Heart left ventricle (tissue), 16 donors: ENCODE measurements around the gene PODNL1. TPM values are rescaled to one million over a fixed set of nuclear protein-coding genes. Genes with fewer than 3 reads are reported as not detected.

Source experiments
- ATAC-seq, 4 donors: fragments of 200-7000 bp; cut with Tn5 transposase; one replicate each; pipeline ENCODE4 v1.9.1; 2020 to 2022; ENCODE audit warnings: moderate library complexity in 4 of 4, mild to moderate bottlenecking in 3 of 4, moderate number of reproducible peaks in 1 of 4
- DNase-seq, 5 donors: peaks; one replicate each; pipeline ENCODE4 v3.0.0-alpha.2; 2020
- H3K27ac ChIP-seq, 12 donors: fragments of 200-600 bp; sonication (generic) in 4 of 12; one replicate each; pipeline versions ENCODE4 v1.5.0 to v1.8.0; 2016 to 2022; ENCODE audit warnings: mild to moderate bottlenecking in 2 of 12
- H3K27me3 ChIP-seq, 9 donors: fragments of 200-600 bp; sonication (generic) in 2 of 9; one replicate each; pipeline versions ENCODE4 v1.5.1 to v1.8.0; 2016 to 2022; ENCODE audit warnings: mild to moderate bottlenecking in 3 of 9
- H3K36me3 ChIP-seq, 9 donors: fragments of 200-600 bp; sonication (generic) in 2 of 9; one replicate each; pipeline versions ENCODE4 v1.5.0 to v1.8.0; 2018 to 2022; ENCODE audit warnings: mild to moderate bottlenecking in 2 of 9
- H3K4me1 ChIP-seq, 12 donors: fragments of 200-600 bp; sonication (generic) in 4 of 12; one replicate each; pipeline versions ENCODE4 v1.5.0 to v1.8.0; 2016 to 2022; ENCODE audit warnings: mild to moderate bottlenecking in 3 of 12
- H3K4me3 ChIP-seq, 12 donors: fragments of 200-600 bp; sonication (generic) in 4 of 12; one replicate each; pipeline versions ENCODE4 v1.5.0 to v1.8.0; 2017 to 2022; ENCODE audit warnings: mild to moderate bottlenecking in 9 of 12, moderate library complexity in 4 of 12
- H3K9me3 ChIP-seq, 12 donors: fragments of 200-600 bp; sonication (generic) in 4 of 12; one replicate each; pipeline versions ENCODE4 v1.5.0 to v1.8.0; 2016 to 2022; ENCODE audit warnings: mild to moderate bottlenecking in 1 of 12
- POLR2A ChIP-seq, 2 donors: fragments of 450-650 bp; IDR thresholded peaks; one replicate each; pipeline ENCODE4 v1.6.1; 2017; ENCODE audit warnings: antibody characterized with exemption in 2 of 2, mild to moderate bottlenecking in 2 of 2, moderate library complexity in 2 of 2
- WGBS, 4 donors: extraction: QIAGEN DNeasy Blood & Tissue Kit in 2 of 4; methylation state at CpG; one replicate each; pipeline versions ENCODE4 v1.1.5 to v1.1.7; 2013 to 2018; 5-methylcytosine and 5-hydroxymethylcytosine counted together
- intact Hi-C, 10 donors: fragments of 100-400 bp; cut with DNase I; formaldehyde crosslinking; loops; one replicate each; pipeline versions ENCODE4 v1.11.1 to v1.14.2; 2022
- polyA plus RNA-seq, 2 donors: library from polyadenylated mRNA; stranded (reverse); fragments of 200-250 nt; gene quantifications; one replicate each; pipeline ENCODE4 v1.2.3, GENCODE V29; 2013
- total RNA-seq, 9 donors: library from RNA; depleted of rRNA in 2 of 9; stranded (reverse); fragments of >200 nt in 2 of 9; fragmentation: NEBNext Ultra II Directional in 3 of 9; extraction: Animal tissue kit (Norgen Biotek cat#: 25700) in 3 of 9; gene quantifications; one replicate each; pipeline versions ENCODE4 v1.1.0 to v1.2.4, GENCODE V29; 2016 to 2023
- TF ChIP-seq, protein P1 (sequence below), 12 donors: fragments of 200-600 bp; sonication (generic) in 4 of 12; IDR thresholded peaks; one replicate each; pipeline versions ENCODE4 v1.5.0 to v1.8.0; 2018 to 2022; ENCODE audit warnings: antibody characterized with exemption in 12 of 12, mild to moderate bottlenecking in 5 of 12
- donor health status: ischemic (EF 13 %, LVEDD 7.1; RV severe dilation, severe dysfunction).
- donor health status: healthy with polysubstance abuse.
- donor health status: DM: no; HTN: yes; CAD: no.
- donor health status: DM: no; HTN: no; CAD: no.
- donor health status: ischemic (EF 25% LVEDD 6.9; RV normal size, moderate dysfunction).
- donor health status: ischemic (EF 25% LVEDD 5.7; RV mildly dilated, moderate dysfunction).
- donor health status: healthy.
- donor health status: DM: yes; HTN: yes; CAD: no.
- donor health status: ischemic (EF 35%, LVEDD 5.7; RV mildly dilated, moderate dysfunction).
- donor health status: nonischemic (EF 11% LVEDD 7.7; RV severe dilation, severe dysfunction).
- donor health status: DM: yes; HTN: yes; CAD: no.
- donor health status: PGD.
- donor health status: ischemic (EF 29% LVEDD 5.4; RV normal size, mild dysfunction).
- donor health status: nonischemic (EF 23%, LVEDD 6.1; RV moderate dilation, normal function).

PODNL1 gene
- total and polyA plus RNA-seq, 11 donors, result 0.36 to 6.3 (median 1.6) TPM; not detected in 1

DNA sequence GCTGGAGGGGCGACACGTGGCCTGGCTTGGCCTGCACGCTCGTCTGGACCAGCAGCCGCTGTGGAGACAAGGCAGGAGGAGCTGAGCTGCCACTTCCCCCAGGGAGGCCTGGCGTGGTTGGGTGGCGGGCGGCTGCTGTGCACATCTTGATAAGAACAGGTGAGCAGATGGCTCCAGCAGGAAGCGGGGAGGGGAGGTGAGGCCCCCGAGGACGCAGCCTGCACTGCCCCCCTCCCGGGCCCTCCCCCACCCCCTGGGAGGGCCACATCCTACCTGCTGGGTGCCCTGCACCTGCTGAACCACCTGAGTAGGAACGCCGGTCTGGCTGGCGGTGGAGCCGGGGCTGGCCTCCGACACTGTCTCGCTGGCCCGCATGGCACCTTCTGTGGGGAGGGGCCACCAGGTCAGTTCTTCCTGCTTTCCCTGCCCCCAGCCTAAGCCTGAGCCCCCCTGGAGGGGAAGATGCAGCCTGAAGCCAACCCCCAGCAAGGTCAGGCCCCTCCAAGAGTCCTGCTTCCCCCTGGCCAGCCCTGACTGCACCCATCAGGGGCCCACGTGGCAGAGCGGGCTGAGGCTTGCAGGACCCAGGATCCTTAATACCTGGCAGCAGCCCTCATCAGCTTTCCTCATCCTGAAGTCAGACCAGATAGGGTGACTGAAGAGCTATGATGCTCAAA, 45.1 kb upstream of the PODNL1 start:
- peaks cover 0 to 18% (median 7%) of the 10 kb centered on the region in 9 donors for H3K36me3 ChIP-seq
- no peak overlapping the region for H3K4me3 ChIP-seq
- no peaks in the 10 kb centered on the region for H3K27me3 ChIP-seq
- intact Hi-C loops, result no loop called here
- ATAC-seq, result no peak
- DNase-seq, result no peak
- H3K27ac ChIP-seq, result no peak overlapping the region
- no peaks in the 10 kb centered on the region for H3K9me3 ChIP-seq
- WGBS, 4 donors, result 90 to 97% (median 91%) methylated on average over 11 to 21 of the region's 21 CpGs
- no peak for TF ChIP-seq POLR2A (IDR thresholded peaks at IDR 0.05)
- TF ChIP-seq, protein P1, sequence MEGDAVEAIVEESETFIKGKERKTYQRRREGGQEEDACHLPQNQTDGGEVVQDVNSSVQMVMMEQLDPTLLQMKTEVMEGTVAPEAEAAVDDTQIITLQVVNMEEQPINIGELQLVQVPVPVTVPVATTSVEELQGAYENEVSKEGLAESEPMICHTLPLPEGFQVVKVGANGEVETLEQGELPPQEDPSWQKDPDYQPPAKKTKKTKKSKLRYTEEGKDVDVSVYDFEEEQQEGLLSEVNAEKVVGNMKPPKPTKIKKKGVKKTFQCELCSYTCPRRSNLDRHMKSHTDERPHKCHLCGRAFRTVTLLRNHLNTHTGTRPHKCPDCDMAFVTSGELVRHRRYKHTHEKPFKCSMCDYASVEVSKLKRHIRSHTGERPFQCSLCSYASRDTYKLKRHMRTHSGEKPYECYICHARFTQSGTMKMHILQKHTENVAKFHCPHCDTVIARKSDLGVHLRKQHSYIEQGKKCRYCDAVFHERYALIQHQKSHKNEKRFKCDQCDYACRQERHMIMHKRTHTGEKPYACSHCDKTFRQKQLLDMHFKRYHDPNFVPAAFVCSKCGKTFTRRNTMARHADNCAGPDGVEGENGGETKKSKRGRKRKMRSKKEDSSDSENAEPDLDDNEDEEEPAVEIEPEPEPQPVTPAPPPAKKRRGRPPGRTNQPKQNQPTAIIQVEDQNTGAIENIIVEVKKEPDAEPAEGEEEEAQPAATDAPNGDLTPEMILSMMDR (IDR thresholded peaks at IDR 0.05), result no peak
- H3K4me1 ChIP-seq, result peaks cover 2 to 57% (median 32%) of the 10 kb centered on the region in 12 donors

DNA sequence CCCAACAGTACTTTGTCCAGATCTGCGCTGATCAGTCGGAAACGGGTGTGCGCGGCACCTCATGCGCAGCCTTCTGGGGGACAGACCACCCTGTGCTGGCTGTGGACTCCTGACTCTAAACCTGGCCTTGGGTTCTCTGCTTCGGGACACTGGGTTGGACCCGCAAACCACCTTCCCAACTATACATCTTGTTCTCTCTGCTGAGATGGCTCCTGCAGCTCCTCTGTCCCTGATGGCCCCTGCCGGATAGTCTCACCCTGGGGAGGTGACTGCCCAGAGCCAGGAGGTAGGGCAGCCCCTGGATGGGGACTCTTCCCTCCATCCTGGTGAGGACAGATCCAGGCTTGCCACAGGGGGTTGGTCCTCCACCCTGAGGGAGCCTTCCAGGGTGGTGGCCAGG, 44.6 kb upstream of the PODNL1 start:
- intact Hi-C loops, result no loop called here
- H3K36me3 ChIP-seq, result peaks cover 0 to 18% (median 7%) of the 10 kb centered on the region in 9 donors
- no peaks in the 10 kb centered on the region for H3K9me3 ChIP-seq
- ATAC-seq (no peak), DNase-seq (no peak)
- H3K27ac ChIP-seq, result no peak overlapping the region
- H3K4me1 ChIP-seq, result peaks cover 2 to 55% (median 35%) of the 10 kb centered on the region in 12 donors
- WGBS, 4 donors, result 88 to 99% (median 98%) methylated on average over 7 to 9 of the region's 9 CpGs
- TF ChIP-seq POLR2A (IDR thresholded peaks at IDR 0.05), result no peak
- TF ChIP-seq, protein P1 (IDR thresholded peaks at IDR 0.05), result no peak
- no peak overlapping the region for H3K4me3 ChIP-seq
- no peaks in the 10 kb centered on the region for H3K27me3 ChIP-seq

DNA sequence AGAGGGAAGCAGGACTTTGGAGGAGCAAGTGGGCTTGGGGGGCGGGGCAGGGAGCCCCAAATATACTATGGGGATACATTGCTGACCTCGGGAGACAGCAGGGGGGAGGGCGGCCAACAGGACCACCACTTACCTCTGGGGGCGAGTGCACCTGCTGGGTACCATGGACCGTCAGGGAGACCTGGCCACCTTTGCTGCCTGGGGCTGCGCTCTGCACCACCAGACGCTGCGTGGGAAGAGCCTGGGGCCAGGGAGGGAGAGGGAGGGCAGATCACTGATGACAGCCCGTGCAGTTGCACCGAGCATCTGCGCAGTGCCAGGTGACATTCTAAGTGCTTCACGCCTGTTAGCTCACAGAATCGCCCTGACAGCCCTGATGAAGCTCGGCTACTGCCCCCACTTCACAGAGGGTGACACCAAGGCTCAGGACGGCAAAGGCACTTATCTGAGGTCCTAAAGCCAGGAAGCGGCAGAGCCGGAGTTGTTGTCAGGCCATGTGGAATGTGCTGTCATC, 43.8 kb upstream of the PODNL1 start:
- DNase-seq (no peak), ATAC-seq (no peak)
- intact Hi-C loops, result no loop called here
- Histone ChIP-seq H3K27me3 (no peaks in the 10 kb centered on the region), H3K27ac (no peak overlapping the region), H3K36me3 (peaks cover 0 to 18% (median 7%) of the 10 kb centered on the region in 9 donors), H3K4me1 (peaks cover 2 to 48% (median 28%) of the 10 kb centered on the region in 12 donors), H3K4me3 (no peak overlapping the region), H3K9me3 (no peaks in the 10 kb centered on the region)
- TF ChIP-seq POLR2A (IDR thresholded peaks at IDR 0.05), result no peak
- TF ChIP-seq, protein P1 (IDR thresholded peaks at IDR 0.05), result no peak
- 92 to 96% (median 94%) methylated on average over 16 to 17 of the region's 17 CpGs for WGBS, 4 donors

DNA sequence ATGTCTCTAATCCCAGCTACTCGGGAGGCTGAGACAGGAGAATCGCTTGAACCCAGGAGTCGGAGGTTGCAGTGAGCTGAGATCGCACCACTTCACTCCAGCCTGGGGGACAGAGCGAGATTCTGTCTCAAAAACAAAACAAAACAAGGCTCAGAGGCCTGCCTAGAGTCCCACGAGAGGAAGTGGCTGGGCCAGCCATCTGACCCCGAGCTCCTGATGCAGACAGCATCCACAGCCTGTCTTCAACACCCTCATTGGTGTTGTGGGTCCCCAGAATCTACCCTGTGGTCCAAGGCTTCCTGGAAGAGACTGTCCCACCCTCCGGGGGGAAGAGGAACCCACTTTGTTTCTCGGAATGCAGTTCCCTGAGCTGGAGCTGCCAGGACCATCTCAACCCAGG, 43.2 kb upstream of the PODNL1 start:
- Histone ChIP-seq H3K27me3 (no peaks in the 10 kb centered on the region), H3K36me3 (peaks cover 0 to 21% (median 7%) of the 10 kb centered on the region in 9 donors), H3K27ac (no peak overlapping the region), H3K4me3 (no peak overlapping the region), H3K9me3 (no peaks in the 10 kb centered on the region), H3K4me1 (peaks cover 0 to 42% (median 22%) of the 10 kb centered on the region in 12 donors)
- ATAC-seq (no peak), DNase-seq (no peak)
- 68 to 77% (median 74%) methylated on average over 7 to 9 of the region's 9 CpGs for WGBS, 4 donors
- TF ChIP-seq, protein P1 (IDR thresholded peaks at IDR 0.05), result no peak
- no peak for TF ChIP-seq POLR2A (IDR thresholded peaks at IDR 0.05)
- intact Hi-C loops, result no loop called here
